IgD-negative memory B cell (primary cell): ENCODE data around the gene JTB. TPM values are rescaled to one million over a fixed set of nuclear protein-coding genes. Genes with fewer than 3 reads are reported as not detected.

Experiments
- H3K27ac Mint-ChIP-seq, 3 donors: one replicate each; pipeline ENCODE4 v1.8.0; 2020 to 2022; ENCODE audit warnings: mild to moderate bottlenecking in 3 of 3, mixed read lengths in 3 of 3, moderate library complexity in 1 of 3
- H3K27me3 Mint-ChIP-seq: one replicate; pipeline ENCODE4 v1.8.0; 2021; ENCODE audit warnings: mixed read lengths
- H3K36me3 Mint-ChIP-seq: one replicate; pipeline ENCODE4 v1.8.0; 2020; ENCODE audit warnings: mild to moderate bottlenecking, mixed read lengths
- H3K4me1 Mint-ChIP-seq, 3 donors: one replicate each; pipeline ENCODE4 v1.8.0; 2020 to 2022; ENCODE audit warnings: mixed read lengths in 3 of 3, mild to moderate bottlenecking in 1 of 3
- H3K4me3 Mint-ChIP-seq, 4 donors: one replicate each; pipeline ENCODE4 v1.8.0; 2020 to 2022; ENCODE audit warnings: mild to moderate bottlenecking in 4 of 4, mixed read lengths in 4 of 4, moderate library complexity in 3 of 4
- H3K9me3 Mint-ChIP-seq, 3 donors: one replicate each; pipeline ENCODE4 v1.8.0; 2020 to 2021; ENCODE audit warnings: mixed read lengths in 3 of 3, mild to moderate bottlenecking in 1 of 3
- polyA plus RNA-seq: library from polyadenylated mRNA; unstranded; fragments of 300-500 nt; fragmentation: Illumina TruSeq; gene quantifications from one replicate; pipeline ENCODE4 v1.2.3, GENCODE V29; 2021

Gene JTB
- polyA plus RNA-seq, 1 donor from 2014 or later = 344 TPM

DNA sequence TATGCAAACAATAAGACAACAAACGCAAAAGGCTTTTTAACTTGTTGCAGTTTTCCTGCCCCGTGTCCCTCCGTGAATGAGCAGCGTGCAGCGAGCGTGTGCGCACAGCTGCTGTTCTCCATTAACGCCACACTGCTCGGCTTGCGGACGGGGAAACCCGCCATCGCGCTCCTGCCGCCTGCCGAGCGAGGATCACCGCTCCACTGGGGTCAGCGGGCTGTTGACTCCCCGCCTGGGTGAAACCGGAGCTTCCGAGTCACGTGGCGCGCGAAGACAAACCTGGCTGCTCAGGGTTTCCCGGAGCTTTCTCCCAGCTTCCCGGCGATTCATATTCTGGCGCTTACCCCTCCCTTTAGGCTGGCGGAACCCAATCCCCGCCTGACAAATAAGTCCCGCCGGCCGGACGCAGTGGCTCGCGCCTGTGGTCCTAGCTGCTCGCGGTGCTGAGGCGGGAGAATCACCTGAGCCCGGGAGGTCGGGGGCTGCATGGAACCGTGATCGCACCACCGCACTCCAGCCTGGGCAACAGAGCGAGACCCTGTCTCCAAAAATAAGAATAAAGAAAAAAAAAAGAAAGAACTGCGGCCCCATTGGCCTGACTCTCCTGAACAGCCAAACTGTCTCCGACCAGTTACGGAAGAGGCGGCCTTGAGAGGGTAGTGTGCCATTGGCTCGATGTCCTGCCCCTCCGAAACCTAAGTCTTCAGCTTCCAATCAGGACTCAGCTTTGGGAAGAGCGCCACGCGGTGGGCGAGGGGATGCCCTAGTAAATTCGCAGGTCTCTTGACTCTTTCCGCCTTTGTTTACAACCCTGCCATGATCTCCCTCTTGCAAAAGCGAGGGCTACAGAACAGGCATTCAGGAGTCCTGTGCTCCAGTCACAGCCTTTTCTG lies 10.1 kb downstream of the JTB start, which contains the start of gene CREB3L4:
TSS of gene CREB3L4 (plus strand) at position 796 of the 893 bp plus-strand sequence. CDS start 624 bp downstream, outside the sequence.
- Mint-ChIP-seq H3K9me3 (no peaks in the 10 kb centered on the region), H3K4me1 (peaks cover 35 to 43% (median 39%) of the 10 kb centered on the region in 3 donors), H3K4me3 (peak within 1 kb of the TSS; percentile 89 to 100 (median 94)), H3K27ac (peak within 1 kb of the TSS; percentile 90 to 98 (median 97)), H3K36me3 (peaks cover 2% of the 10 kb centered on the region), H3K27me3 (no peaks in the 10 kb centered on the region)

DNA sequence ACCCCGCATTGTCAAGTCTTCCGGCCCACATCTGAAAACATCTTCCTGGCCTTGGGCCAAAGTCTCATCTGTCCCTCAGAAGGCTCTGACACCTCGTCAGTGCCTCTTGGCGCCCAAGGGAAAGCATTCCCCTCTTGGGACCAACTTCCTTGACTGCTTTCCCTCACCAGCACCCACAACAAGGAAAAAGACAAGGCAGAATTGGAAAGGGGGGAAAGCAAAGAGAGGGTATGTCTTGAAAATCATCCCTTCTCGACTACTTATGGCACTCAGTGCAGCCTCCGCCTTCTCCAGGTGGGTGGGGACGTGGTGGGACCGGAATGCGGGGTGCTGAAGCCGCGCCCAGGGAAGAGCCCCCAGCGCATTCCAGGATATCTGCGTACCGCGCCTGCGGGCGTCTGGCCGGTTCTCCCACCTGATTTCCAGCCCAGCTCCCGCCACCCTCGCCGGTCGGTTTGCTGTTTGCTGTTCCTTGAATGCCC lies 13.6 kb downstream of the JTB start:
- no peaks in the 10 kb centered on the region for H3K27me3 Mint-ChIP-seq
- peaks cover 27 to 46% (median 45%) of the 10 kb centered on the region in 3 donors for H3K4me1 Mint-ChIP-seq
- H3K36me3 Mint-ChIP-seq = peaks cover 2% of the 10 kb centered on the region
- peak overlapping the region; percentile 89 to 98 (median 94) for H3K4me3 Mint-ChIP-seq
- H3K9me3 Mint-ChIP-seq = no peaks in the 10 kb centered on the region
- H3K27ac Mint-ChIP-seq = peak overlapping the region; percentile 86 to 94 (median 88)

DNA sequence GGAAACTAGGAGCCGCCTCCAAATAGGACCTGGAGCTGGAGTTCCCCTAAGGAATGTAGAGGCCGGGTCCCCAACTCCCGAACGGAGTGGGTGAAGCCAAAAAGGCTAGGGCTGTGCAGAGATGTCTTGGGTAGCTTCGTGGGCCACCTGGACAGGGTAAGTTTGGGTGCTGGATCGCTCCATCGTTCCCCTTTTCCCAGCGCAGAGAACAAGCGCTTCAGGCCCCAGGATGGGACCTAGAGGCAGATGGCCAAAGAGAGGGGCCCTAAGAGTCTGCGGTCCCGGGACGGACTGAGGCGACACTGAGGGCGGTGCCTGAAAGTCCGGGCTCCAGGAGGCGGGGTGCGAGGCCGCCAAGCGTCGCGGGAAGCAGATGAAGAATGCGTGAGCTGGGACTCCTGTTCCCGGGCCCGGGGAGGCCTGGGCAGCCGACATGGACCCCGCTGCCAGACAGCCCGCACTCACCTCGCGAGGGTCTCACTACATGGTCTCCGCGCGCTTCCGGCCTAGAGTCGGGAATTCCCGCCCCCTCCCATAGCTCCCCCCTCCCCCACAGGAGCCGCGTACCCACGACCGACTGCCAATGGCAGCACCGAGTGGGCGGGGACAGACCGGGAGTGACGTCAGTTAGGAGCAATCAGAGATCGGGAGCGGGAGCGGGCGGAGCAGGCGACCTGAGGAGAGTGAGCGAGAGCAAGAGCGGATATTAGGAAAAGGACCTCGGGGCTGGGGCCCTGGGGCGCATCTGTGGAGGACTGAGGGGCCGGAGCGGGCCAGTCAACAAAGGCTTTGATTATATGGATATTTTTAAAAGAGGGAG lies 14.2 kb downstream of the JTB start, which contains the start of gene SLC39A1:
TSS of gene SLC39A1 (minus strand) at position 508 of the 820 bp plus-strand sequence. CDS start 822 bp downstream, outside the sequence.
- Mint-ChIP-seq H3K4me3 (peak within 1 kb of the TSS; percentile 89 to 98 (median 94)), H3K9me3 (no peaks in the 10 kb centered on the region), H3K4me1 (peaks cover 24 to 45% (median 44%) of the 10 kb centered on the region in 3 donors), H3K27me3 (no peaks in the 10 kb centered on the region), H3K36me3 (peaks cover 2% of the 10 kb centered on the region), H3K27ac (peak within 1 kb of the TSS; percentile 86 to 94 (median 88))

DNA sequence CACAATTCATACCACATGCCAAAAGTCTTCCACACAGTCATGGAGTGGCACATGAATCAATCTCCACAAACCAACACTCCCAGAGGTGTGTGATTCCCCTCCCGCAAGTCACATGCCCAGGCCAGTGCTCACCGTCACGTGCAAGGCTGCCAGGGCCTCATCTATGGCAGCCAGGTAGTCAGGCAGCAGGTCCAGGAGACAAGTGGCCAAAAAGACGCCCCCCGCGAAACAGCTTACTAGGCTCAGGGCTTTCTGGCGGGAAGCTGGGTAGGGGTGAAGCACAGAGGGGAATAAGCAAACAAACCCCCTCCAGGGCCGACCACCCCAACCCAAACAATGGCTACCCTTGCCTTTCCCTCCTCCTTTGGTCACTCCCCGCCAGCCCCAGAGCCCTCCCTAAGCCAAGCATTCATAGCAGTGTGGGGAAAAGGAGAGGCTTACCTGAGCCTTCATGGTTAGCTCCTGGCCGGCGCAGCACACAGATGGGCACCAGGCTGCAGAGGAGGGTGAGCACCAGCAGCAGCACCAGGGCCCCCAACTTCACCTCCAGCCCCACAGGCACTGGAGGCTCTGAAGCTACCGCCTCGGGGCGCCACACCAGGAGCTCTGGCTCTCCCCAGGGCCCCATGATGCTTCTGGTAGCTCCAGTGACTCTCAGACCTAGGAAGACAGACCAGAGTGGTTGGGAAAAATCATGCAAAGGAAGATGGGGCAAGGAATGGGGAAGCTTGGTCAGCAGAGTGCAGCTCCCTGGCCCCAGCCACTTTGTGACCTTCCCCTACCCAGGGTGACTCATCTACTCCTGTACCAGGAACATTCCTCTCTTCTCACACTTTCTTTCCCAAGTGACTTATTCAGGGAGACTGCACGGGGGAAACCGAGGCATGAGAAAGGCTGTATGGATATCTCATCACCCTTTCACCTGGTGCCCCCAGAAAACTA lies 15.1 kb downstream of the JTB start:
- Mint-ChIP-seq H3K36me3 (no peaks in the 10 kb centered on the region), H3K4me1 (peaks cover 19 to 42% (median 37%) of the 10 kb centered on the region in 3 donors), H3K4me3 (peak overlapping the region; percentile 89 to 98 (median 94)), H3K27ac (peak overlapping the region; percentile 86 to 94 (median 88)), H3K27me3 (no peaks in the 10 kb centered on the region), H3K9me3 (no peaks in the 10 kb centered on the region)

DNA sequence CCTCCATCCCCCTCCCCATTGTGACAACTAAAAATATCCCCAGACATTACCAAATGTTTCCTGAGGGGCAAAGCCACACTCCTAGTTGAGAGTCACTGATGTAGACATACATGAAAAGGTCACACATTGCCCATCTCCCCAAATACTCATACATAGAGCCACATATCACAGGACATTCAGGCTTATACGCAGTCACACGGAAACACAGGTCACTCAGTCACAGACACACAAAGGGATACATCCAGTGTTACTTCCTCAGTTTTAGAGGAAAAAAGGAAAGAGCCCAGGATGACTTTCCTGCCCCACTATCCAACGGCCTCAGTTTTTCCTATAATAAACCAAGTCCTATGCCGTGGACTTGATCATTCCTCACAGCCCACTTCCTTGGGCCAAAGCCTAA lies 16.1 kb downstream of the JTB start:
- Mint-ChIP-seq H3K27ac (peak overlapping the region in 2 of 3 donors; percentile 73 to 86), H3K9me3 (no peaks in the 10 kb centered on the region), H3K4me1 (peaks cover 18 to 46% (median 40%) of the 10 kb centered on the region in 3 donors), H3K27me3 (no peaks in the 10 kb centered on the region), H3K4me3 (peak overlapping the region; percentile 36 to 89 (median 62)), H3K36me3 (no peaks in the 10 kb centered on the region)

DNA sequence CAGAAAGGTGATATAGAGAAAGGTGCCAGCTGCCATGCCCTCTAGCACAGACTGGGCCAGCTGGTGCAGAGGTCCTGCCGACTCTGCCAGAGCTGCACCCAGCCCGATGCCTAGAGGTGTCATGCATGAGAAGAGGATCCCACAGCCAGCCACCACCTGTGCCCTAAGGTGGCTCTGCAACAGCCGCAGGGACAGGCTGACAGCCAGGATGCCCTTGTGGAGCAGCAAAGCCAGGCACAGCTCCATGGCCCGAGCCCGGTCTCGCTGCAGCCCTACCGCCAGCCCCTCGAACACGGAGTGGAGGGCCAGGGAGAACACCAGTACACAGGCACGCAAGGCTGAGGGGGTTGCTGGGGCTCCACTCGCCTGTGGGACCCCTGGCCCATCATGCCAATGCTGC lies 17.3 kb downstream of the JTB start:
- Mint-ChIP-seq H3K4me1 (peaks cover 12 to 45% (median 40%) of the 10 kb centered on the region in 3 donors), H3K27me3 (no peaks in the 10 kb centered on the region), H3K9me3 (no peaks in the 10 kb centered on the region), H3K36me3 (no peaks in the 10 kb centered on the region), H3K27ac (no peak overlapping the region), H3K4me3 (peak overlapping the region in 3 of 4 donors; percentile 27 to 89 (median 49))

DNA sequence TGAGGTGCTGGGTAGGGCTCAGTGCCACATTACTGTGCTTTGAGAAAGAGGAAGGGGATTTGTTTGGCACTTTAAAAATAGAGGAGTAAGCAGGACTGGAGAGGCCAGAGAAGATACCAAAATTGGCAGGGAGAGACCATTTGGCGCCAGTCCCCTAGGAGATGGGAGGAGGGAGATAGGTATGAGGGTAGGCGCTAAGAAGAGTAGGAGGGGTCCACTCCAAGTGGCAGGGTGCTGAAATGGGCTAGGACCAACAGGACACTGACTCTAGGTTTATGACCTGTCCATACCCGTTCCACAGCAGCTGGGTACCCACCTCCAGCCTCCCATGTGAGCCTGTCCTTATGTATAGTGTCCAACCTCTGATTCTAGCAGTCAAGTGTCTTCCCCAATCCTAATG lies 18.0 kb downstream of the JTB start:
- Mint-ChIP-seq H3K4me1 (peaks cover 12 to 51% (median 40%) of the 10 kb centered on the region in 3 donors), H3K9me3 (no peaks in the 10 kb centered on the region), H3K4me3 (peak overlapping the region in 2 of 4 donors; percentile 31 to 89), H3K27ac (peak overlapping the region in 2 of 3 donors; percentile 9 to 77), H3K36me3 (no peaks in the 10 kb centered on the region), H3K27me3 (no peaks in the 10 kb centered on the region)

DNA sequence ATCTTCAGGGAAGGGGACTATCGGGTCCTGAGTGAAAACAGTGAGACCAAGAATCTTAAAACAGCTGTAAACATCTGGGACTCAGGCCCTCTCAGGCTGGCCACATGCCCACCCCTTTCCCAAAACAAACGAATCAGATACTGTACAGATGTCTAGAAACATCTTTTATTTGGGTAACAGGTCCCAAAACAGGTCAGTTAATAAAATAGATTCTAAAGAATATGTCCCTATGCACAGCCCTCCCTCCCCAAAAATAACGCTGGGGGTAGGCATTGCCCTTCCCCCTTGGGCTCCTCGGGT lies 18.6 kb downstream of the JTB start:
- H3K9me3 Mint-ChIP-seq = no peaks in the 10 kb centered on the region

DNA sequence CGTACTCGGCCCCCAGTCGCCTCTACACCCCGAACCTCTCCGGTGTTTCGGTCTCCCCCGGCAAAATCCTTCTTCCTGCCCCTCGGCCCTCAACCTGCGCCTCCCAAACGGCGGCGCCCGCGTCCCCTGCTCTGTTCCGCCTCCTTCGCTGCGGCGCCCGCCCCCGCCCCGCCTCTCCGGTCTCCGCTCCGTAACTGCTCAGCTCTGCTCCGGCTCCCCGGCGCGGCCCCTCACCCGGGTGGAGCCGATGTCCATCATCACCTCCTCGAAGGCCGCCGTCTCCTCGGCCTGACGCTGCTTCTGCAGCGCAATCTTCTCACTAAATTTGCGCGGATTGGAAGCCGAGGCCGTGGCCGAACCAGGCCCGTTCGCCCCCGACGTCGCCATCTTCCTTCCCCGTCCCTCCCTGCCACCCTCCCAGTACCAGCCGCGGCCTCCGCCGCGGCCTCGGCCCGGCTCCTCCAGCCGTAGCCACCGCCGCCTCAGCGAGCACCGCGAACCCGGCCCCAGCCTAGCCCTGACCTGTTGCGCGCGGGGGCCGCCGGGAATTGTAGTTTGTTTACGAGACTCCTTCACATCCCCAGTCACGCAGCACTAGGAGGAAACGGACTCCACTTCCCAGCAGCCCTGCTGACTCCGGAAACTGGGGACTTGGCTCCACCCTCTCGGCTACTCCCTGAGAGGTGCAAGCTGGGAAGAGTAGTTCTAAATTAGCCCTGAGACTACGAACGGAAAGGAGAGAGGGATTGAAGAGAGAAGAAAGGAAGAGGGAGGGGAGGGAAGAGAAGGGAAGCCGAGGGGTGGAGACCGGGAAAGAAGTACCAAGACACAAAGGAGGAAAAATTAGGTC lies 19.1 kb downstream of the JTB start, which contains the start of gene CRTC2:
TSS of gene CRTC2 (minus strand) at position 502 of the 850 bp plus-strand sequence. CDS start at position 387, 115 bp downstream.
- no peaks in the 10 kb centered on the region for H3K36me3 Mint-ChIP-seq
- H3K4me3 Mint-ChIP-seq = peak within 1 kb of the TSS; percentile 89 to 99 (median 98)
- H3K4me1 Mint-ChIP-seq = peaks cover 13 to 51% (median 34%) of the 10 kb centered on the region in 3 donors
- no peaks in the 10 kb centered on the region for H3K27me3 Mint-ChIP-seq
- H3K9me3 Mint-ChIP-seq = no peaks in the 10 kb centered on the region
- H3K27ac Mint-ChIP-seq = peak within 1 kb of the TSS; percentile 77 to 98 (median 98)

More for the DNA sequence above, 18.6 kb downstream of the JTB start:
- H3K27me3 Mint-ChIP-seq = no peaks in the 10 kb centered on the region
- H3K4me3 Mint-ChIP-seq = peak overlapping the region; percentile 89 to 99 (median 98)
- peak overlapping the region; percentile 77 to 98 (median 98) for H3K27ac Mint-ChIP-seq
- H3K4me1 Mint-ChIP-seq = peaks cover 17 to 52% (median 39%) of the 10 kb centered on the region in 3 donors
- H3K36me3 Mint-ChIP-seq = no peaks in the 10 kb centered on the region

DNA sequence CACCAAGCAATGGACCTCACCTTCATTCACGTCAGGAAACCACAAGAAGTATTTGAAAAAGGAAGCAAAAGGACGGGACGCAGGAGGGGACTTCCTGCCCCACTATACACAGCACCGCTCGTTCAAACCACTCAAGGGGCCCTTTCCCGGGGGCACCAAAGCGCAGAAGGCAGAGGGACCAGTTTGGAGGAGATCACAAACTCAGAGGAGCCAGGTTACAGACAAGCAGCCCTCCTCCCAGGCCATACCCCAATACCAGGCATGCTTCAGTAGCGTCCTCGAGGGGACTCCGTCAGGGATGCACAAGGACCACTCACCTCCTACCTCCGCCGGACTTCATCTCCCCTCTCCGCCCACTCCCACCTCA lies 19.7 kb downstream of the JTB start:
- Mint-ChIP-seq H3K27ac (peak overlapping the region; percentile 77 to 98 (median 98)), H3K36me3 (no peaks in the 10 kb centered on the region), H3K9me3 (no peaks in the 10 kb centered on the region), H3K27me3 (no peaks in the 10 kb centered on the region), H3K4me1 (peaks cover 12 to 51% (median 36%) of the 10 kb centered on the region in 3 donors), H3K4me3 (peak overlapping the region; percentile 89 to 99 (median 98))

DNA sequence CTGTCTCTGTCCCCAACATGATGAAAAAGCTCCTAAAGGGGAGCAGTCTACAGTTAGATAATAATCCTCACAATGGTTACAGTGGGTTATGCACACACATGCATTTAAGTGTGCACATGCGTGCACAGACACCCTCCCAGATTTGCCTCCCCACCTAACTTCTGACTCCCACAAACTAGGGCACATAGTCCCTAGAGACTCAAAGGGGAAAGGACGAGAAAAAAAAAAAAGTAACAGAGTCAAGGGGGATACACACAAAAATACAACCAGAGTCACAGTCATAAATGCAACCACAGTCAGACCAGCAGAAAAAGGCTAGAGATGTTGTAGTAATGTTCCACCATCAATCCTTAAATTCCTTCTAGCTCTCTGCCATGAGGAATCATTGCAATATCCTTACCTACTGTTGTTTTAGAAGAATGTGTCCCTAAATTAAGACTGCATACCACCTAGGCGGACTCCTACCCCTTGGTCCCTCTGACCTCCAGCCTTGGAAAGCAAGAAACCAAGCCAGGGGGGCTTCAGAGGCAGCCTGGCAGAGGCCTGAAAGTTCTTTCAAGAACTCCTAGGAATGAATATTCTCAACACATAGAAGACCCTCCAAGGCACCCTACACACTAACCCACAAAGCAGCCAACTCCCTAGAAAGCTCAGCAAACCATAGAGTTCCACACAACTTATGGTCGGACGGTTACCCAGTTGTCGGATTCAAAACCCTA lies 20.3 kb downstream of the JTB start:
- Mint-ChIP-seq H3K9me3 (no peaks in the 10 kb centered on the region), H3K36me3 (no peaks in the 10 kb centered on the region), H3K27me3 (no peaks in the 10 kb centered on the region), H3K4me3 (peak overlapping the region; percentile 89 to 99 (median 98)), H3K27ac (peak overlapping the region; percentile 77 to 98 (median 98)), H3K4me1 (peaks cover 12 to 46% (median 31%) of the 10 kb centered on the region in 3 donors)

DNA sequence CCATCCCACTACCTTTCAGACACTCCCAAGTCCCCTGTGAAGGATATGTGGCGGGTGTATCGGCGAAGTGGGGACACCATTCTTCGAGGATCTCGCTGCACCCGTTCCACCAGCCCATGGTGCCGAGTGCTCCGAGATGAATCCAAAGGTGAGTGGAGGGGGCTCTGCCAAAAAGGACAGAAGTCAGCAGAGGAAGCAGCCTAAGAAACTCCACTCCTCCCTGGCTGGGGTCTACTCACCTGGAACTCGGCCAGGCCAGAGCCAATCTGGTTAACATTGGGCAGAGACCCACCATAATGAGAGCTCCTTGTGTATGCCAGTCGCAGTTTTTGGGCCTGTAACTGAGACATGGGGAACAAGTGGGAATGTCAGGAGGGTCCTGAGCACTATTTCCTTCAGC lies 22.6 kb downstream of the JTB start:
- Mint-ChIP-seq H3K4me1 (peaks cover 12 to 41% (median 27%) of the 10 kb centered on the region in 3 donors), H3K27me3 (no peaks in the 10 kb centered on the region), H3K4me3 (peak overlapping the region in 1 of 4 donors; percentile 74), H3K27ac (peak overlapping the region in 1 of 3 donors; percentile 63), H3K36me3 (no peaks in the 10 kb centered on the region), H3K9me3 (no peaks in the 10 kb centered on the region)
